NOMO-1 treated with DMSO at 0.1 percent for 48 hours (cell line): ENCODE results near the gene GABRB1.

ENCODE experiments used
- DNase-seq: peaks from one replicate; lab custom pipeline; 2025; ENCODE audit not compliant: unreplicated experiment; lab: John Stamatoyannopoulos, UW

Gene GABRB1

GRCh38 chr4:47381172-47381571 lies 349.8 kb downstream of the GABRB1 start:
- no peak for DNase-seq

- DNase-seq: no peak
Observed at GRCh38 chr4:47382846-47383360, 351.5 kb downstream of the GABRB1 start.

GRCh38 chr4:47383829-47384427 lies 352.6 kb downstream of the GABRB1 start:
- peak; percentile 41 for DNase-seq

GRCh38 chr4:47386146-47386545 lies 354.8 kb downstream of the GABRB1 start:
- DNase-seq: no peak

- DNase-seq: no peak
Observed at GRCh38 chr4:47386561-47387235, 355.3 kb downstream of the GABRB1 start.

- no peak for DNase-seq
Observed at GRCh38 chr4:47390428-47391125, 359.2 kb downstream of the GABRB1 start.

- no peak for DNase-seq
Observed at GRCh38 chr4:47391256-47391655, 359.9 kb downstream of the GABRB1 start.

- peak; percentile 47 for DNase-seq
Observed at GRCh38 chr4:47406408-47406807, 375.0 kb downstream of the GABRB1 start.

GRCh38 chr4:47410271-47410670 lies 378.9 kb downstream of the GABRB1 start:
- no peak for DNase-seq

GRCh38 chr4:47413521-47413920 lies 382.2 kb downstream of the GABRB1 start:
- no peak for DNase-seq

- DNase-seq: no peak
Observed at GRCh38 chr4:47415719-47416118, 384.4 kb downstream of the GABRB1 start.

- no peak for DNase-seq
Observed at GRCh38 chr4:47418147-47418546, 386.8 kb downstream of the GABRB1 start.

GRCh38 chr4:47419296-47419695 lies 387.9 kb downstream of the GABRB1 start:
- no peak for DNase-seq

- DNase-seq: no peak
Observed at GRCh38 chr4:47425628-47426027, 394.3 kb downstream of the GABRB1 start.

- DNase-seq: no peak
Observed at GRCh38 chr4:47427935-47428334, 396.6 kb downstream of the GABRB1 start.

- DNase-seq: no peak
Observed at GRCh38 chr4:47432749-47433148, 401.4 kb downstream of the GABRB1 start.

GRCh38 chr4:47434931-47435330 lies 403.6 kb downstream of the GABRB1 start:
- no peak for DNase-seq

- DNase-seq: peak; percentile 74
Observed at GRCh38 chr4:47442980-47443379, 411.6 kb downstream of the GABRB1 start.

GRCh38 chr4:47444031-47444430 lies 412.7 kb downstream of the GABRB1 start:
- DNase-seq: peak; percentile 38

GRCh38 chr4:47451657-47452056 lies 420.3 kb downstream of the GABRB1 start:
- DNase-seq: no peak

GRCh38 chr4:47462799-47463234 lies 431.4 kb downstream of the GABRB1 start:
- DNase-seq: peak; percentile 6
